ENCODE data around the gene GNAI3. TPM values are rescaled to one million over a fixed set of nuclear protein-coding genes. Genes with fewer than 3 reads are reported as not detected.

Gene GNAI3
- total RNA-seq, 1 experiment from 2014 or later = 6.4 TPM

- CTCF ChIA-PET = interaction anchor here (0.8 to 1.2 kb wide), 2 partner anchors 14 to 24 kb away, joined by 6 read pairs; partner anchors contain the start of gene CYB561D1
- H3K4me1 ChIP-seq = no peaks in the 10 kb centered on the region
- H3K27me3 Mint-ChIP-seq (ENCODE audit: insufficient read depth, unreplicated experiment) = peaks cover 10% of the 10 kb centered on the region
- no TSS peak for BruUV-seq (replicated peaks)
- H3K4me1 Mint-ChIP-seq (ENCODE audit: low read depth, unreplicated experiment) = peaks cover 6% of the 10 kb centered on the region
- no peaks in the 10 kb centered on the region for H3K9me3 ChIP-seq
- no peak overlapping the region for H3K27ac Mint-ChIP-seq (ENCODE audit: unreplicated experiment)
- peak overlapping the region; percentile 76 for H3K4me3 Mint-ChIP-seq (ENCODE audit: unreplicated experiment)
- H3K27me3 ChIP-seq (replicated peaks; ENCODE audit: control insufficient read depth, insufficient read depth, low read length) = no peaks in the 10 kb centered on the region
- intact Hi-C loops (cut with micrococcal nuclease; ENCODE audit: unreplicated experiment) = no loop called here
- TF ChIP-seq, protein P1, sequence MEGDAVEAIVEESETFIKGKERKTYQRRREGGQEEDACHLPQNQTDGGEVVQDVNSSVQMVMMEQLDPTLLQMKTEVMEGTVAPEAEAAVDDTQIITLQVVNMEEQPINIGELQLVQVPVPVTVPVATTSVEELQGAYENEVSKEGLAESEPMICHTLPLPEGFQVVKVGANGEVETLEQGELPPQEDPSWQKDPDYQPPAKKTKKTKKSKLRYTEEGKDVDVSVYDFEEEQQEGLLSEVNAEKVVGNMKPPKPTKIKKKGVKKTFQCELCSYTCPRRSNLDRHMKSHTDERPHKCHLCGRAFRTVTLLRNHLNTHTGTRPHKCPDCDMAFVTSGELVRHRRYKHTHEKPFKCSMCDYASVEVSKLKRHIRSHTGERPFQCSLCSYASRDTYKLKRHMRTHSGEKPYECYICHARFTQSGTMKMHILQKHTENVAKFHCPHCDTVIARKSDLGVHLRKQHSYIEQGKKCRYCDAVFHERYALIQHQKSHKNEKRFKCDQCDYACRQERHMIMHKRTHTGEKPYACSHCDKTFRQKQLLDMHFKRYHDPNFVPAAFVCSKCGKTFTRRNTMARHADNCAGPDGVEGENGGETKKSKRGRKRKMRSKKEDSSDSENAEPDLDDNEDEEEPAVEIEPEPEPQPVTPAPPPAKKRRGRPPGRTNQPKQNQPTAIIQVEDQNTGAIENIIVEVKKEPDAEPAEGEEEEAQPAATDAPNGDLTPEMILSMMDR (IDR thresholded peaks at IDR 0.05; ENCODE audit: insufficient read depth in 1 of 2, low read depth in 1 of 2, low read length in 1 of 2, severe bottlenecking in 1 of 2, unreplicated experiment in 1 of 2) = no peak
- POLR2A ChIA-PET = no interaction called here
- H3K36me3 Mint-ChIP-seq (ENCODE audit: insufficient read depth, unreplicated experiment) = no peaks in the 10 kb centered on the region
- no peak for DNase-seq
- H3K9me3 Mint-ChIP-seq (ENCODE audit: unreplicated experiment) = no peaks in the 10 kb centered on the region
- no peaks in the 10 kb centered on the region for H3K36me3 ChIP-seq (ENCODE audit: control insufficient read depth, insufficient read depth, low read length)
- no peak overlapping the region for H3K4me3 ChIP-seq (ENCODE audit: low read depth, low read length)
Measured at GRCh38 chr1:109508001-109508872, 40.2 kb upstream of the GNAI3 start.

DNA sequence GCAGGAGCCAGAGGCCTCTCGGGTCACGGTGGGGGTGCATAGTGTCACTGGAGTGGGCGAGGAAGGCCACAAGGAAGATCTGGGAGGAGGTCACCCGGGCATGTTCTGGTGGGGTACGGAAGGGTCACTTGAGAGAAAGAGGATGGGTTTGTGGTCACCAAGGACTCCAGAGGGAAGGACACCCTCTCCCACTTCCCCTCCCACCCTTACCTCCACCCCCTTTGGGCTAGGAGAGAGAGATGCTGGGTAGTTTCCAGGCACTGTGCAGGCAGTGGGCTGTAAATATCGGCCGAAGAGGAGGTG is 39.6 kb upstream of the GNAI3 start:
- no peaks in the 10 kb centered on the region for H3K4me1 ChIP-seq
- TF ChIP-seq, protein P1 (IDR thresholded peaks at IDR 0.05; ENCODE audit: insufficient read depth in 1 of 2, low read depth in 1 of 2, low read length in 1 of 2, severe bottlenecking in 1 of 2, unreplicated experiment in 1 of 2) = no peak
- H3K9me3 ChIP-seq = no peaks in the 10 kb centered on the region
- ChIA-PET POLR2A (no interaction called here), CTCF (interaction anchor here (1.2 kb wide), 1 partner anchor 24 kb away, joined by 6 read pairs; no protein-coding TSS in a partner anchor)
- BruUV-seq (replicated peaks) = no TSS peak
- H3K27me3 Mint-ChIP-seq (ENCODE audit: insufficient read depth, unreplicated experiment) = peaks cover 10% of the 10 kb centered on the region
- H3K27me3 ChIP-seq (replicated peaks; ENCODE audit: control insufficient read depth, insufficient read depth, low read length) = no peaks in the 10 kb centered on the region
- intact Hi-C loops (cut with micrococcal nuclease; ENCODE audit: unreplicated experiment) = no loop called here
- H3K27ac Mint-ChIP-seq (ENCODE audit: unreplicated experiment) = no peak overlapping the region
- DNase-seq = no peak
- peaks cover 6% of the 10 kb centered on the region for H3K4me1 Mint-ChIP-seq (ENCODE audit: low read depth, unreplicated experiment)
- no peaks in the 10 kb centered on the region for H3K36me3 Mint-ChIP-seq (ENCODE audit: insufficient read depth, unreplicated experiment)
- H3K4me3 ChIP-seq (ENCODE audit: low read depth, low read length) = peak overlapping the region; percentile 45
- peak overlapping the region; percentile 76 for H3K4me3 Mint-ChIP-seq (ENCODE audit: unreplicated experiment)
- H3K36me3 ChIP-seq (ENCODE audit: control insufficient read depth, insufficient read depth, low read length) = no peaks in the 10 kb centered on the region
- H3K9me3 Mint-ChIP-seq (ENCODE audit: unreplicated experiment) = no peaks in the 10 kb centered on the region

DNA sequence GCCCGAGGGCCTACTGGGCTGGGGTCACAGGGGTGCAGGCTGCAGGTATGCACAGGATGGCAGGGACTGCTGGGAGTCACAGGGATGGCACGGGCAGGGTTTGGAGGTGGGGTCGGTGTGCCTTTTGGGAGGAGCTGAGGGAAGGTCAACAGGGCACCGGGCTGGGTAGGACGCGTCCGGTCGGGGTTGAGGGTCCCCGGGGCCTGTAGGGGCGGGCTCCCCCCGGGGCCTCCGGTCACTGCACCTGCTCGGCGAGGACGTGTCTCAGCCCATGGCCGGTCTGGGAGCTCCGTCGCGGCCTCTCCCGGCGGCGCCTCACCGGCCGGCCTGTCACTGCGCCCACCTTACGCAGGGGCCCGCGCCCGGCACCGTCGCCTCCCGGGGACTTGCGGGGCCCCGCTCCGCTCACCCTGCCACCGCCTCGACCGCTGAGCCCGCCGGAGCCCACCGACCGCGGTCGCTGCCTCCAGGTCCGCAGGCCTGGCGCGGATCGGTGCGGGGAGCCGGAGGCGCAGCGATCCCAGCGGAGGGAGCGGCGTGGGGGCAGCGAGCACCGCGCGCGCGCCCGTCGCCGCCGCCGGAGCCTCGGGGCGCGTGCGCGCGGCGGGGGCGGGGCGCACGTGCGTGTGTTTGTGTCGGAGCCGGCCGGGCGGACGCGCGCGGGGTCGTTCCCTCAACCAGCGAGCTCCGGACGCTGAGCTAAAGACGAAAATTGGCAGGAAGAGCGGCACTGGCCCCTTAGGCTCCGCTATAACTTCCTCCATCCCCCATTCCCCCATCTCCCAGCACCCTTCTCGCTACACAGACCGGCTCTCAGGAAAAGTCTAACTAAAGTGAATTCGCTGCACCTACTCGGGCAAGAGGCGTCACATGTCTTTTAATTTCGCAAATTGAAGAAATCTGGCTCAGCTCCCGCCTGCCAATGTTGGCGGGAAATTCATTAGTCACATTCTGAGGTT is 39.0 kb upstream of the GNAI3 start, which contains the start of gene AMIGO1:
AMIGO1 (minus strand) TSS at position 552 of the 959 bp plus-strand sequence. CDS start 815 bp downstream, outside the sequence.
- TF ChIP-seq, protein P1 (IDR thresholded peaks at IDR 0.05; ENCODE audit: insufficient read depth in 1 of 2, low read depth in 1 of 2, low read length in 1 of 2, severe bottlenecking in 1 of 2, unreplicated experiment in 1 of 2) = no peak
- Mint-ChIP-seq H3K4me1 (ENCODE audit: low read depth, unreplicated experiment) (peaks cover 6% of the 10 kb centered on the region), H3K27me3 (ENCODE audit: insufficient read depth, unreplicated experiment) (peaks cover 10% of the 10 kb centered on the region), H3K4me3 (ENCODE audit: unreplicated experiment) (peak within 1 kb of the TSS; percentile 76), H3K36me3 (ENCODE audit: insufficient read depth, unreplicated experiment) (no peaks in the 10 kb centered on the region), H3K9me3 (ENCODE audit: unreplicated experiment) (no peaks in the 10 kb centered on the region), H3K27ac (ENCODE audit: unreplicated experiment) (peak within 1 kb of the TSS; percentile 30)
- Histone ChIP-seq H3K36me3 (ENCODE audit: control insufficient read depth, insufficient read depth, low read length) (no peaks in the 10 kb centered on the region), H3K4me1 (no peaks in the 10 kb centered on the region), H3K27me3 (replicated peaks; ENCODE audit: control insufficient read depth, insufficient read depth, low read length) (no peaks in the 10 kb centered on the region), H3K9me3 (no peaks in the 10 kb centered on the region), H3K4me3 (ENCODE audit: low read depth, low read length) (peak within 1 kb of the TSS; percentile 45)
- peak in 1 of 2 experiments; percentile 61 for DNase-seq
- POLR2A ChIA-PET = no interaction called here
- BruUV-seq (replicated peaks) = no TSS peak
- CTCF ChIA-PET = interaction anchor here (0.6 to 1.3 kb wide), 4 partner anchors 9 to 23 kb away, joined by 3 to 6 read pairs (median 4); no protein-coding TSS in a partner anchor
- intact Hi-C loops (cut with micrococcal nuclease; ENCODE audit: unreplicated experiment) = no loop called here

All from Caco-2 (cell line).